AG04450 (cell line): ENCODE results near the gene TEDC2. TPM values are rescaled to one million over a fixed set of nuclear protein-coding genes. Genes with fewer than 3 reads are reported as not detected.

ENCODE experiments used
- CTCF ChIA-PET: fragments of 300-600, 350-600 bp; formaldehyde crosslinking; extraction: SDS; loops from one replicate; lab custom pipeline; 2022; ENCODE audit warnings: antibody characterized with exemption, inconsistent platforms; lab: Charles Lee
- POLR2A ChIA-PET: fragments of 350-600 bp; formaldehyde crosslinking; extraction: SDS; loops from one replicate; lab custom pipeline; 2021; ENCODE audit warnings: antibody characterized with exemption, inconsistent platforms; lab: Yijun Ruan, JAX
- DNase-seq: peaks from one replicate; pipeline ENCODE4 v3.0.0-alpha.2; 2011; ENCODE audit warnings: low read depth, low spot score
- H3K27ac ChIP-seq: one replicate; pipeline ENCODE4 v1.5.1; 2012; ENCODE audit warnings: low read depth, low read length, control low read depth
- H3K27me3 ChIP-seq: one replicate; pipeline ENCODE4 v1.6.0; 2012; ENCODE audit warnings: low read length; ENCODE audit not compliant: control insufficient read depth, insufficient read depth
- H3K4me3 ChIP-seq: 2 replicates; pipeline ENCODE4 v1.5.1; 2011; ENCODE audit warnings: mild to moderate bottlenecking, low read depth, low read length, control low read depth
- H3K9me3 ChIP-seq: 2 replicates; pipeline ENCODE4 v1.5.1; 2012; ENCODE audit warnings: low read length; ENCODE audit not compliant: control insufficient read depth, insufficient read depth
- polyA plus RNA-seq: library from polyadenylated mRNA; depleted of rRNA; stranded (reverse); fragments of >200 nt; gene quantifications from 2 replicates; pipeline ENCODE4 v1.2.3, GENCODE V29; 2011
- TF ChIP-seq, protein P1 (sequence below): IDR thresholded peaks from 2 replicates; pipeline ENCODE4 v1.5.1; 2011; ENCODE audit warnings: low read depth, low read length, control low read depth, inconsistent platforms

The TEDC2 gene
- polyA plus RNA-seq, 1 experiment, result 1.8 TPM

DNA sequence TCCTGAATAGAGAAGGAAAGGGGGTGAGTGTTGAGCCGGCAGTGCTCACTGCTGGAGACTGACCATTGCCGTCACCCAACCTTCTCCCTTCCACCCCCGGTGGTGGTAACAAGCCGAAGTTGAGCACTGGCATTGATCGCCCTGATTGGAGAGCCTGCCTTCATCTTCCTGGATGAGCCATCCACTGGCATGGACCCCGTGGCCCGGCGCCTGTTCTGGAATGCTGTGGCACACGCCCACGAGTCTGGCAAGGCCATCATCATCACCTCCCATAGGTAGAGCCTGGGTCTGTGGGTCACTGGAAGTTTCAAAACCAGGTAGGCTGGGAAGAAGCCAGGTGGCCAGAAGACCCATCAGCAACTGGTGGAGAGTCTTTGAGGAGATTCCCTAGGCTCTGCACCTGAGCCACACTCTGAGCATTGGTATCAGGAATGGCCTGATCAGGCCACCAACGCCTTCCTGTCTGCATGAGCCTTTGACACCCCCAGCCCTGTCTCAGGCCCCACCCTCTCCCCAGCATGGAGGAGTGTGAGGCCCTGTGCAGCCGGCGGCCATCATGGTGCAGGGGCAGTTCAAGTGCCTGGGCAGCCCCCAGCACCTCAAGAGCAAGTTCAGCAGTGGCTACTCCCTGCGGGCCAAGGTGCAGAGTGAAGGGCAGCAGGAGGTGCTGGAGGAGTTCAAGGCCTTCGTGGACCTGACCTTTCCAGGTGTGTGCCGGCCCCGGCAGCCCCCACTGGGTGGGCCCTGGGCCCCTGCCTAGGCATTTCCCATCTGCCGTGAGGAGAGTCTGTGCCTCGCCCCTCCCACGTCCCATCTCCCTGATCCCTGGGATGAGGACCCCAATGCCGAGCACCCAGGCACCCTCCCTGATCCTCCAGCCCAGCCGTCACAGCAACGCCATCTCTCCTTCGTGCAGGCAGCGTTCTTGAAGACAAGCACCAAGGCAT, 35.6 kb upstream of the TEDC2 start:
- ChIA-PET CTCF (no interaction called here), POLR2A (no interaction called here)
- Histone ChIP-seq H3K27ac (no peak overlapping the region), H3K27me3 (no peaks in the 10 kb centered on the region), H3K9me3 (no peaks in the 10 kb centered on the region; the same call in 1 of the 2 replicates), H3K4me3 (no peak overlapping the region)
- DNase-seq, result no peak
- TF ChIP-seq, protein P1, sequence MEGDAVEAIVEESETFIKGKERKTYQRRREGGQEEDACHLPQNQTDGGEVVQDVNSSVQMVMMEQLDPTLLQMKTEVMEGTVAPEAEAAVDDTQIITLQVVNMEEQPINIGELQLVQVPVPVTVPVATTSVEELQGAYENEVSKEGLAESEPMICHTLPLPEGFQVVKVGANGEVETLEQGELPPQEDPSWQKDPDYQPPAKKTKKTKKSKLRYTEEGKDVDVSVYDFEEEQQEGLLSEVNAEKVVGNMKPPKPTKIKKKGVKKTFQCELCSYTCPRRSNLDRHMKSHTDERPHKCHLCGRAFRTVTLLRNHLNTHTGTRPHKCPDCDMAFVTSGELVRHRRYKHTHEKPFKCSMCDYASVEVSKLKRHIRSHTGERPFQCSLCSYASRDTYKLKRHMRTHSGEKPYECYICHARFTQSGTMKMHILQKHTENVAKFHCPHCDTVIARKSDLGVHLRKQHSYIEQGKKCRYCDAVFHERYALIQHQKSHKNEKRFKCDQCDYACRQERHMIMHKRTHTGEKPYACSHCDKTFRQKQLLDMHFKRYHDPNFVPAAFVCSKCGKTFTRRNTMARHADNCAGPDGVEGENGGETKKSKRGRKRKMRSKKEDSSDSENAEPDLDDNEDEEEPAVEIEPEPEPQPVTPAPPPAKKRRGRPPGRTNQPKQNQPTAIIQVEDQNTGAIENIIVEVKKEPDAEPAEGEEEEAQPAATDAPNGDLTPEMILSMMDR, result no peak

DNA sequence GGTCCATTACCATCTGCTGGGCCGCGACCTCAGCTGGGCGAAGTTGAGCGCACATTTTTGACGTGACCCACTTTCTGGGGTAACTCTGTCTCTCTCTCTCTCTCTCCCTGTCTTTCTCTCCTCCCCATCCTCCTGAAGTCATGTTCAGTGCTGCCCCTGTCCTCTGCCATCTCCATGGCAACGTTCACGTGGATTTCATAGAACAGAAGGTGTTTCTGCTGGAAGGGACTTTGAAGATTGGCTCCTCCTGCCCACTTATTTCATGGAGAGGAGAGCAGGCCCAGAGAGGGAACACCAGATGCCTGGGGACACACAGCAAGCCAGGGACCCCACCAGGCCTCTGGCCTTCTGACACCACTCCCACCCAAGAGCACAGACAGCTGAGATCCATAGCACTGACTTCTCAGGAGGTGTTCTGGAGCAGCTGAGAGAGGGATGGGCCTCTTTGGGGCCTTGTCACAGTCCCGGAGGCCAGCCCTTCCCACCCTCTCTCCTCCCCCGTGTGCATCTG, 34.8 kb upstream of the TEDC2 start:
- Histone ChIP-seq H3K27me3 (no peaks in the 10 kb centered on the region), H3K4me3 (no peak overlapping the region), H3K9me3 (no peaks in the 10 kb centered on the region; the same call in 1 of the 2 replicates), H3K27ac (no peak overlapping the region)
- DNase-seq, result no peak
- TF ChIP-seq, protein P1, result no peak
- POLR2A ChIA-PET, result no interaction called here
- CTCF ChIA-PET, result no interaction called here

DNA sequence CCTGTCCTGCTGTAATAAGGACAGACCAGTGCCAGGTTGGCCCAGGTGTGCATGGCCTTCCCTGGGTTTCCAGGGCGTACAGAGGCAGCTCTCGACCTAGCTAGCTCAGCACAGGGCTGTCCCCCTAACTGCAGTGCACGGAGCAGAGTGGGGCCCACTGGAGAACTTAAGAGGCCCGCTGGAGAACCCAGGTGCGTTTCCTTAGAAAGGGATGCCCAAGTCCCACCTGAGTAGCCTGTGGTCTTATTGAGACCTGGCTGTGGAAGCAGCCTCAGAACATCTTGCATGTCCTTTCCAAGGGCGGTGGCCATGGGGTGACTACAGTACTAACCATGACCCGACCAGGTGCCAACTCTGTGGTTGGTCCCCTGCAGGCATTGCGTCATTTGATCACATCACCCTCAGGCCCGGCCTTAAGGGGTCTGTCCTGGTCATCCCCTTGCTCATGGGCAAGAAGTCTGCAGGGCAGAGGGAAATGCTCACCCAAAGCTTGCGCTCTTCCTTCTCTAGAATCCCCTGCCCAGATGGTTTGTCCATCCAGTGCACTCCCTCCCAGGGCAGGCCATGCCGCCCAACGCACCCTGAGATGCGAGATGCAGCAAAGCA, 34.0 kb upstream of the TEDC2 start:
- Histone ChIP-seq H3K27ac (no peak overlapping the region), H3K27me3 (no peaks in the 10 kb centered on the region), H3K9me3 (no peaks in the 10 kb centered on the region; the same call in 1 of the 2 replicates), H3K4me3 (no peak overlapping the region)
- CTCF ChIA-PET, result no interaction called here
- TF ChIP-seq, protein P1, result no peak
- no peak for DNase-seq
- POLR2A ChIA-PET, result no interaction called here

DNA sequence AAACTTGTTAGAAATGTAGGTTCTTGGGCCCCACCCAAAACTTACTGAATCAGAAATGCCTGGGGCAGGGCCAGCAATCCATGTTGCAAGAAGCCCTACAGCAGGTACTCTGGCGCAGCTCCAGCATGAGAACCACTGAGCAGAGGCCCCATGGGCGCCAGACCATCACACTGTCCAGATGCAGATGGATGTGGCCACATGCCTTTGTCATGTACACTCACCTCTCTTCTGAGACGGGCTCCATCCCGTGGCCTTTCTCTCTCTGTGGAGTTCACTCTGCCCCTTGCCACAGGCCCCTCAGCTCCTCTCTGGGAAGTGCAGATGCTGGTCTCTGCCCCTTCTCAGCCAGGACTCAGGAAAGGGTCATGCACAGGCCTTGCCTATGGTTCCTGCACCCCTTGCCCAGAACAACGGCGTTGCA, 33.0 kb upstream of the TEDC2 start:
- no peak overlapping the region for H3K27ac ChIP-seq
- CTCF ChIA-PET, result interaction anchor here (1.0 kb wide), 1 partner anchor 87 kb away, joined by 3 read pairs; the partner anchor contains the start of gene ABCA3
- POLR2A ChIA-PET, result interaction anchor here (0.5 kb wide), 1 partner anchor 96 kb away, joined by 4 read pairs; no protein-coding TSS in a partner anchor
- DNase-seq, result no peak
- no peaks in the 10 kb centered on the region; the same call in 1 of the 2 replicates for H3K9me3 ChIP-seq
- TF ChIP-seq, protein P1, result no peak
- H3K27me3 ChIP-seq, result no peaks in the 10 kb centered on the region
- no peak overlapping the region for H3K4me3 ChIP-seq
